ENCODE results near the gene SLC4A5.

DNA sequence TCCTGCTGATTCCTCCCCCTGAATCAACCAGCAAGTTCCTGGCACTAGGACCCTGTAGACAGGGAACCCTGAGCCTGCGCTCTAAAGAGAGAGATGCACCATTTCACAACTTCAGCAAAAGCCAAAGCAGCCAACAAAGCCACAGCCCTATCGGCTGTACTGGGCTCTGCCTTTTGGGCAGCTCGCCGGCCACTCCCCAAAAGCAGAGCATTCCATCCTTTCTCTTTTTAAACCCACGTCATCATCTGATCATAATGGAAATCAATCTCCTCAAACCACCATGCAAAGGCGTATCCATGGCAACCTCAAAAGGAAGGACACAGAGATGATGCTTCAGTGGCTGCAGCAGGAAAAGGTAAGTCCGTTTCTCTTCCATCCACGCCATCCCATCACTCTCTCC lies 42.2 kb upstream of the SLC4A5 start:
- TF ChIP-seq TAF1 (IDR thresholded peaks at IDR 0.05; ENCODE audit: borderline replicate concordance, insufficient read depth, low read length) (no peak), POLR2AphosphoS5 (IDR thresholded peaks at IDR 0.05; ENCODE audit: low read depth, low read length) (no peak)
- TF ChIP-seq, protein P1, sequence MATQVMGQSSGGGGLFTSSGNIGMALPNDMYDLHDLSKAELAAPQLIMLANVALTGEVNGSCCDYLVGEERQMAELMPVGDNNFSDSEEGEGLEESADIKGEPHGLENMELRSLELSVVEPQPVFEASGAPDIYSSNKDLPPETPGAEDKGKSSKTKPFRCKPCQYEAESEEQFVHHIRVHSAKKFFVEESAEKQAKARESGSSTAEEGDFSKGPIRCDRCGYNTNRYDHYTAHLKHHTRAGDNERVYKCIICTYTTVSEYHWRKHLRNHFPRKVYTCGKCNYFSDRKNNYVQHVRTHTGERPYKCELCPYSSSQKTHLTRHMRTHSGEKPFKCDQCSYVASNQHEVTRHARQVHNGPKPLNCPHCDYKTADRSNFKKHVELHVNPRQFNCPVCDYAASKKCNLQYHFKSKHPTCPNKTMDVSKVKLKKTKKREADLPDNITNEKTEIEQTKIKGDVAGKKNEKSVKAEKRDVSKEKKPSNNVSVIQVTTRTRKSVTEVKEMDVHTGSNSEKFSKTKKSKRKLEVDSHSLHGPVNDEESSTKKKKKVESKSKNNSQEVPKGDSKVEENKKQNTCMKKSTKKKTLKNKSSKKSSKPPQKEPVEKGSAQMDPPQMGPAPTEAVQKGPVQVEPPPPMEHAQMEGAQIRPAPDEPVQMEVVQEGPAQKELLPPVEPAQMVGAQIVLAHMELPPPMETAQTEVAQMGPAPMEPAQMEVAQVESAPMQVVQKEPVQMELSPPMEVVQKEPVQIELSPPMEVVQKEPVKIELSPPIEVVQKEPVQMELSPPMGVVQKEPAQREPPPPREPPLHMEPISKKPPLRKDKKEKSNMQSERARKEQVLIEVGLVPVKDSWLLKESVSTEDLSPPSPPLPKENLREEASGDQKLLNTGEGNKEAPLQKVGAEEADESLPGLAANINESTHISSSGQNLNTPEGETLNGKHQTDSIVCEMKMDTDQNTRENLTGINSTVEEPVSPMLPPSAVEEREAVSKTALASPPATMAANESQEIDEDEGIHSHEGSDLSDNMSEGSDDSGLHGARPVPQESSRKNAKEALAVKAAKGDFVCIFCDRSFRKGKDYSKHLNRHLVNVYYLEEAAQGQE (IDR thresholded peaks at IDR 0.05; ENCODE audit: insufficient read depth in 1 of 2, low read depth in 2 of 2, low read length in 2 of 2) = no peak
